ENCODE results near the gene CAPN2.

CAPN2 gene

GRCh38 chr1:223794136-223794880, 82.0 kb downstream of the CAPN2 start:
- peaks cover 51% of the 10 kb centered on the region for H3K36me3 ChIP-seq (replicated peaks; ENCODE audit: low read depth, low read length)
- H3K27me3 ChIP-seq (ENCODE audit: low read depth, low read length), result no peaks in the 10 kb centered on the region
- H3K27ac ChIP-seq (ENCODE audit: low read length), result no peak overlapping the region
- TF ChIP-seq EZH2phosphoT487 (IDR thresholded peaks at IDR 0.05; ENCODE audit: low read depth) (no peak), CTCF (IDR thresholded peaks at IDR 0.05; ENCODE audit: low read depth, low read length) (no peak)
- H3K4me3 ChIP-seq (ENCODE audit: low read length), result no peak overlapping the region
- no peak overlapping the region for H3K4me2 ChIP-seq (ENCODE audit: low read length)
- H4K20me1 ChIP-seq (ENCODE audit: insufficient read depth, low read length), result no peaks in the 10 kb centered on the region
- H3K9me3 ChIP-seq (ENCODE audit: insufficient read depth, low read length), result no peaks in the 10 kb centered on the region
- H3K9ac ChIP-seq (ENCODE audit: low read length), result no peak overlapping the region
- no peaks in the 10 kb centered on the region for H3K79me2 ChIP-seq (ENCODE audit: low read length)
- no peak overlapping the region for H2AFZ ChIP-seq (ENCODE audit: low read depth, low read length)
- H3K4me1 ChIP-seq (ENCODE audit: low read length), result no peaks in the 10 kb centered on the region

DNA sequence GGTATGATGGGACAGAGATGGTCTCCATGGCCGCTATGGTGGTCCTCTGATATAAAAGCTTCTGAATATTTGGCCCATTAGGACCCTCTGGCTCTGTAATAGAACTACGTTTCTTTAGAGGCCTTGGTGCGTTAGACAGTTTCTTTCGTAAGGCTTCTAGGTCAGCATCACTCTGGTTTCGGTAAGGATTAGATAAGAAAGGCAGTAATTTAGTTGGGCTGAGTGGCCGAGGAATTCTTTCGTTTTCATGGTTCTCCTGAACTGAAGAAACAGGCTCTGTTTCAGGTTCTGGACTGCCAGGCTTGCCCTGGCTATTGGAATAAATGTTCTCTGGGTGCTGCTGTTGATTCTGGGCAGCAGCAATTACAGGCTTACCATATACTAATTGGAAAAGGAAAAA, 83.9 kb downstream of the CAPN2 start:
- H3K9ac ChIP-seq (ENCODE audit: low read length), result no peak overlapping the region
- no peaks in the 10 kb centered on the region for H3K9me3 ChIP-seq (ENCODE audit: insufficient read depth, low read length)

DNA sequence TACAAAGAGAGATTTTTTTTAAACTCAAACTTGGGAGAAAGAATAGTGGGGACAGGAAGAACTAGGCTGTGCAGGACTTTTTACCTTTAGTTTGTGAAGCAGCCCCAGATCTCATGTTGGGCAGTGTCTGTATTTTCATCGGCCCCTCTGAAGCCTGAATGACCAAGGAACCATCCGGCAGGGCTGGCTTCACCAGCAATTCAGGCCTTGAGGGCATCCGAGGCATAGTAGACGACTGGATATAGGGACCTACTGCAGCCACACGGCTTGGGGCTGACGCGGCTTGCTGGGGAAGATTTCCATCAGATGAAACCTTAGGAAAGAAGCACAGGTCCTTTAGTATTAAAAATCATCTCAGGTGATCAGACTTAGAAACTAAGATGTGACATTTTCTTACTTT, 89.7 kb downstream of the CAPN2 start:
- no peak overlapping the region for H3K4me3 ChIP-seq (ENCODE audit: low read length)
- no peaks in the 10 kb centered on the region for H3K27me3 ChIP-seq (ENCODE audit: low read depth, low read length)
- no peak overlapping the region for H3K9ac ChIP-seq (ENCODE audit: low read length)
- no peaks in the 10 kb centered on the region for H3K4me1 ChIP-seq (ENCODE audit: low read length)
- H3K27ac ChIP-seq (ENCODE audit: low read length), result no peak overlapping the region
- TF ChIP-seq CTCF (IDR thresholded peaks at IDR 0.05; ENCODE audit: low read depth, low read length) (no peak), EZH2phosphoT487 (IDR thresholded peaks at IDR 0.05; ENCODE audit: low read depth) (no peak)
- no peak overlapping the region for H2AFZ ChIP-seq (ENCODE audit: low read depth, low read length)
- no peaks in the 10 kb centered on the region; the same call in 1 of the 2 replicates for H3K79me2 ChIP-seq (ENCODE audit: low read length)
- no peak overlapping the region for H3K4me2 ChIP-seq (ENCODE audit: low read length)
- no peaks in the 10 kb centered on the region for H3K9me3 ChIP-seq (ENCODE audit: insufficient read depth, low read length)
- H4K20me1 ChIP-seq (ENCODE audit: insufficient read depth, low read length), result no peaks in the 10 kb centered on the region
- H3K36me3 ChIP-seq (replicated peaks; ENCODE audit: low read depth, low read length), result peaks cover 73% of the 10 kb centered on the region

More for the DNA sequence above, 83.9 kb downstream of the CAPN2 start:
- no peak overlapping the region for H3K4me2 ChIP-seq (ENCODE audit: low read length)
- no peak overlapping the region for H3K4me3 ChIP-seq (ENCODE audit: low read length)
- H3K79me2 ChIP-seq (ENCODE audit: low read length), result no peaks in the 10 kb centered on the region
- no peak overlapping the region for H3K27ac ChIP-seq (ENCODE audit: low read length)
- H3K4me1 ChIP-seq (ENCODE audit: low read length), result no peaks in the 10 kb centered on the region
- H2AFZ ChIP-seq (ENCODE audit: low read depth, low read length), result no peak overlapping the region
- TF ChIP-seq CTCF (IDR thresholded peaks at IDR 0.05; ENCODE audit: low read depth, low read length), result no peak
- no peak for TF ChIP-seq EZH2phosphoT487 (IDR thresholded peaks at IDR 0.05; ENCODE audit: low read depth)
- no peaks in the 10 kb centered on the region for H4K20me1 ChIP-seq (ENCODE audit: insufficient read depth, low read length)
- H3K27me3 ChIP-seq (ENCODE audit: low read depth, low read length), result no peaks in the 10 kb centered on the region
- peaks cover 62% of the 10 kb centered on the region for H3K36me3 ChIP-seq (replicated peaks; ENCODE audit: low read depth, low read length)

- H3K79me2 ChIP-seq (ENCODE audit: low read length), result no peaks in the 10 kb centered on the region; the same call in 1 of the 2 replicates
- no peaks in the 10 kb centered on the region for H3K9me3 ChIP-seq (ENCODE audit: insufficient read depth, low read length)
- no peak overlapping the region for H2AFZ ChIP-seq (ENCODE audit: low read depth, low read length)
- H4K20me1 ChIP-seq (ENCODE audit: insufficient read depth, low read length), result no peaks in the 10 kb centered on the region
- no peaks in the 10 kb centered on the region for H3K27me3 ChIP-seq (ENCODE audit: low read depth, low read length)
- no peak overlapping the region for H3K4me3 ChIP-seq (ENCODE audit: low read length)
- H3K9ac ChIP-seq (ENCODE audit: low read length), result no peak overlapping the region
- TF ChIP-seq EZH2phosphoT487 (IDR thresholded peaks at IDR 0.05; ENCODE audit: low read depth) (no peak), CTCF (IDR thresholded peaks at IDR 0.05; ENCODE audit: low read depth, low read length) (no peak)
- H3K4me1 ChIP-seq (ENCODE audit: low read length), result no peaks in the 10 kb centered on the region
- H3K36me3 ChIP-seq (replicated peaks; ENCODE audit: low read depth, low read length), result peaks cover 77% of the 10 kb centered on the region
- no peak overlapping the region for H3K4me2 ChIP-seq (ENCODE audit: low read length)
- no peak overlapping the region for H3K27ac ChIP-seq (ENCODE audit: low read length)
Measured at GRCh38 chr1:223802602-223803001, 90.3 kb downstream of the CAPN2 start.
